Measurements from ENCODE around the gene CREB1.

The CREB1 gene

DNA sequence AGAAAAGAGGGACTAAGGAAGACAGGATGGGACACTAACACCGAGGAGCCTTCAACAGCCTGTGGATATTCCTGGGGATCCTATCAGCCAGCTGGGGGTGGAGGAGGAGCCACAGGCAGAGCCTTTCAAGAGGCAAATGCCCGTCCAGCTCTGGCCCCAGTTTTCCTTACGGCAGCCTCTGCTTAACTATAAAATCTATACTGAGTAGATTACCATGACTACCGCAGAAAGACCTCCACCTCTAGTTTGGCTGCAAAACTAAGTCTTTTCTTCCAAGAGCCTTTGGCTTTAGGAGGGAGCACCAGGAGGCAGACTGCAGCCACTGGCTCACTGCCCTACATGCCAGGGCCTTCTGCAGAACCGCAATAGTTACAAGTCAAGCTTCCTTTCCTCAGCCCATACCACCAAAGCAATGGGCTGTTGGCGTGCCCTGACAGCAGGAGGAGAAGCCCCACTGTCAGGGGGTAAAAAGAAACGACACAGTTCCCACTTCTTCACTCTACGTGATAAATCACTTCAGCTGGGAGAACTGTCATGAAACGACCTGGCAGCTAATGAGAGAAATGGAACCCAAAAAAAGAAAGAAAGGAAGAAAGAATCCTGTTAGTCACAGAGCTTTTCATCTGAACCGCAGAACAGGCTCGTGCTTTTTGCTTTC lies 25.1 kb upstream of the CREB1 start:
- DNase-seq, result no peak

DNA sequence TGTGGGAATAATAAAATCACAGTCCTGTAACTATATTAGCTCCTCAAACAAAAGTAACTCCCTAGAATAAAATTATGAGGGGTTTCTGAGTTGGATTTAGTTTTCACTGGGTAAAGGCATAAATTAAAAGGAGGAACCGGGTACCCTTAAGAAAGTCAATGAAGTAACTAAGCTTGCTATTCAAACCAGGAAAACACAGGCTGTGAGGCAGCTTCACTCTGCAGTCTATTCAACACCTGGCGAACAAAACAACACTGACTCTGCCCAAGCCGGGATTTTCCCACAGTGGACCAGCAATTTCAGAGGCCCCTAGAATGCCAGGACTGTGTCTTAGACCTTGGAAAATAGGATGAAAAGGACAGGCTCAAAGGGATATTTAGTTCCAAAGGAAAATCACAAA lies 24.6 kb upstream of the CREB1 start:
- no peak for DNase-seq

DNA sequence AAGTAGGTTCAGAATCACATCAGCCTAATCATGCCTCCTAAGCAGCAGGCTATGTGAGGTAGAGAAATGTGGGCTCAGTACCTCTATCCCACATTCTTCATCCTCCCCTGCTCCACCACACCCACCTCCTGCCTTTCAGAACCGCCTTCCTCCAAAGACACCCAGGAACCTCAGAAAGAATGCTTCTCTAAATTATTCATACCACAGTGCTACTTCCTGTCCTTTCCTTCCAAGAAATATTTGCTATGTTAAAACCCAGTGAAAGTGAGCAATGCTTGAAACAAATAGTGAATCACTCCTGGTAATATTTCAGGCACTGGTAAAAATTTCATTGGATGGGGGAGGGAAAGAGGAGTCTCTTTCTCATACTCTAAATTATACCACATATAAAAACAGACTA lies 24.0 kb upstream of the CREB1 start:
- DNase-seq, result no peak

DNA sequence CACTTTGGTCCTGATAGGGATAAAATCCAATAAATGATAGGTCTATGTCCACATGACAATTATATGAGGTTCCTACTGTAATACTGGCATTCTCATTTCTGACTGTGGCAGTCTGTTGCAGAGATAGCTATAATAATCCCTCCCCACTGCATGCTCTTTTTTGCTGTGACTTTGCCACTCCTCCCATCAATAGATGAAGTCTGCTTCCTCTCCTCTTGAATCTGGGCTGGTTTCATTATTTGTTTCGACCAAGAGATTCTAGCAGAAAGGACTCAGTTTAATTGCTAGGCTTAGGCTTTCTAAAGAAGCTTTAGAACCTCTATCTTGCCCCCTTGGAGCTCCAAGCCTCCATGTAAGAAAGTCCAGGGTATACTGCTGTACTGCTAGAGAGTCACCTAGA lies 23.3 kb upstream of the CREB1 start:
- DNase-seq, result no peak

DNA sequence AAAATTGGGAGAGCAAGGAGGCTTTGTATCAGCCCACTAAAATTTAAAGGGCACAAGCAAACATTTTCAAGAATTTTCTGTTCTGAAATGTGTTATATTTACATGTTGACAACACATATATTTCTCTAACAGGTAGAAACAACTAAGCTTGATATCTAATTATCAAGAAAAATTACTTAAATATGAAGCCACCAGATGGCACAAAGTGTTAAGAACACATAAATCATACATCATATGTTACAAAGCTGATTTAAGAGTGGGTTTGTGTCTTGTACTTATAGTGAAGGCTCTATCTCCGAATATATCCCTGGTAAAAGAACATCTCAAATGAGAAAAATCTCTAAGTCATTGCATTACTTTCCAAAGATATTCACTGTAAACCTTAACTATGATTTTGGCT lies 19.6 kb upstream of the CREB1 start:
- no peak for DNase-seq

DNA sequence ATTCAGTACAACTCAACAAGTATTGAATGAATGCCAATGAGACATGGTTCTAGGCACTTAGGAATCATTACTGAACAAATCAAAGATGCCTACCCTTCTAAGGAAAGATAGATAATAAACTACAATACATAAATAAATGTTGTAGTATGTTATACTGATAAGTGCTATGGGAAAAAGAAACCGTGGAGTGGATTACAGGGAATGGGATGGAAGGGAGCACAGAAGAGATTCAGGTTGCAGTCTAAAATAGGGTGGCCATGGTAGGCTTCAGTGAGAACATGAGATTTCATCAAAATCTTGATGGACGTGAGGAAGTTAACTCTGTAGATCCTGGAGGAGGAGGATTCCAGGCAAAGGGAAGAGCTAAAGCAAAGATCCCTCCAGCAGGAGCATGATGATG lies 17.9 kb upstream of the CREB1 start:
- no peak for DNase-seq

DNA sequence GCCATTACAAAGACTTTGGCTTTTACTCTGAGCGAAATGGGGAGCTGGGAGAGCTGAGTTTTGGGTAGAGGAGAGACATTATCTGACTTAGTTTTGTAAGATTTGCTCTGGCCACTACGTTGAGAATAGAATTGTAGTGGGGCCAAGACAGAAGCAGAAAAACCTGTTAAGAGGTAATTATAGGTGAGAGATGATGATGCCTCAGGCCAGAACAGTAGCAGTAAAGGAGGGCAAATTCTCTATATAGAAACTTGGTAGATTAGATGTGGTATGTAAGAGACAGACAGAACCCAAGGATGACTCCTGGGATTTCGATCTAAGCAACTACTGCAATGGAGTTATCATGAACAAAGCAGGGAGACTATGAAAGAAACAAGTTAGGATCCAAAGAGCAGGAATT lies 17.4 kb upstream of the CREB1 start:
- DNase-seq, result no peak

DNA sequence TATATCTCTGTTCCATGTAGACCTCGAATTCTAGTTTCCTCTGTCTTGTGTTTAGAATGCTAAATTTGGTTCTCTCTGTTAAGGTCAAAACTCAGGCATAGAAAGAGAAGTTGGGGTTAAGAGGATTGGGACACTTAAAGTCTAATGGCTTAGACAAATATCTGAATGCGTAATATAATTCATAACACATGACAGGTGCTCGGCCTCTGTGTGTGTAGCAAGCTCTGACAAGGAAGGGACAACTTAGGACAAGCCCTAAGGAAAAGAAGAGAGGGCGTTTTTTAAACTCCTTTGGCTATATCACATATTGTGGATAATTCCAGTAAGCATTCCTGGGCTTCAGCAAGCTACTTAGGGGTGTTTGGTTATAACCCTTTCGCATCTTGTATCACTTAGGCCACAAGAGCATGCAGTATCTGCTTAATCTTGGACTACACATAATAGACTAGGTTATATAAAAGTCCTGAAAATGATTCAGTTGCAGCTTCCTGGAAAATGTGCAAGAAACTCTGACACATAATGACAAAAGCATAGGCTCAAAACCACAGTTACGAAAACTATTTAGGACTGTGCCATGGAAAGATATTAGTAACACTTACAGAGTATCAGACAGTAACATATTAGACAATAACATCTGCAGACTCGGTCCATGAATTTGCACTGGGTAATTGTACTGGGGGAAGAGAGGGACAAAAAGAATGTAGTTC lies 16.1 kb upstream of the CREB1 start:
- no peak for DNase-seq

DNA sequence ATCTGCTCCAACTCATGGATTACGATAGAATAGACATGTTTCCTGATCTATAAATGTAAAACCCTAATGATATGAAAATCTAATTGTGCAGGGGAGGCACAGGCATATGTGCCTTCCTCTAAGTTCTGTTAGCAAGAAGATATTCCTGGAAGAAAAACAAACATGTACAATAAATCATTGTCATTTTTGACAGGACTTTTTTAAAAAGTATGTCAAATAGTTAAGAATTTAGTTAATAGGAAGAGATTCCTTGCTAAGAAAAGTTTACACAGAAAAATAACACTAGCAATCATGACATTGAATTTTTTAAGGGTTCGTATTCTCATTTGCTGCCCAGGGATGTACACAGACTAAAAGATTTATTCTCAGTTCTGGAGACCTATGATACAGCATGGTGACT lies 15.3 kb upstream of the CREB1 start:
- DNase-seq, result no peak

DNA sequence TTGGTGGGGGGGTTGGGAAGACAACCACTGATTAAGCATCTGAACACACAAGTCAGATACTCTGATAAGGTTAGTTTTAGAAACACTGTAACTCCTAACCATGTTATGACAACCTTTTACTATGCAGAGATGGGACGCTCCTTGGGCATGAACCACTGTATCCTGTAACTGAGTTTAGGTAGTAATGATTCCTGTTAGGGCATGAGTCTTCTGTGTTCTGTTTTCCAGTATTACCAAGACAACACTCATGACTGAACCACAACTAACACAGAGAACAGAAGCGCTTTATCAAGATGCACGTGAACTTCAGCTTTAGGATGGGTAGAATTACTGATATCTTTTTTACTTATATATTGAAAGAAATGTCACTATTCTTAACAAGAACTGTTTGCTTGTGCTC lies 14.1 kb upstream of the CREB1 start:
- no peak for DNase-seq

DNA sequence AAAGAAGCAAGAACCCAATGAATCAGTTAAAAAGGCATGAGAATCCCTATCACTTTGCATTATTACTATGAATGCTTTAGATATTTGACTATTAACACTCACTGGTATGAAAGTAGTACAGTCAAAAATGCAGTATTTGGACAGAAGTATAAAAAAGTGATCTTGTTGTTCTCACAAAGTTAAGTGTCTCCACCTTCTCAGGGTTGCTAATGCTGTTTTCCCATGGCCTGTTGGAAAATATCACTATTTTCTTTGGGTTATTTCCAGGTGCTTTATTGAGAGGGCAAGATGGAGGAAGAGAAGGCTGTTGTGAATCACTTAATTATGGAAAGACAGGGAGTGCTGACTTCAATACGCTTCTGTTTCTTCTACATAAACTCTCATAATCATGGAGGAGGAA lies 13.6 kb upstream of the CREB1 start:
- DNase-seq, result no peak

DNA sequence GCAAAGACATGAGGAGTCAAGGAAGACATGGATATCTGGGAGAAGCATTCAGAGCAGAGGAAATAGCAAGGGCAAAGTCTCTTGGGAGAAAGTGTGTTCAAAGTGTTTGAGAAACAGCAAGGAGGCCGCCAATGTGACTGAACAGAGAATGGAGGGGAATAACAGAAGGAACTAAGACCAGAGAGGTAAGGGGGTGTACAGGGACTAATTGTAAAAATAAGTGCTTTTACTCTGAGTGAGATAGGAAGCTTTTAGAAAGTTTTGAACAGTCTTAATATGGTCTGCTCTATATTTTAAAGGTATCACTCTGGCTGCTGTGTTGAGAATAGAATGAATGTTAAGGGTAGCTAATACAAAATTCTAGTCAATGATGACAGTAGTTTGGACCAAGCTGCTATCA lies 6.8 kb upstream of the CREB1 start:
- DNase-seq, result no peak

DNA sequence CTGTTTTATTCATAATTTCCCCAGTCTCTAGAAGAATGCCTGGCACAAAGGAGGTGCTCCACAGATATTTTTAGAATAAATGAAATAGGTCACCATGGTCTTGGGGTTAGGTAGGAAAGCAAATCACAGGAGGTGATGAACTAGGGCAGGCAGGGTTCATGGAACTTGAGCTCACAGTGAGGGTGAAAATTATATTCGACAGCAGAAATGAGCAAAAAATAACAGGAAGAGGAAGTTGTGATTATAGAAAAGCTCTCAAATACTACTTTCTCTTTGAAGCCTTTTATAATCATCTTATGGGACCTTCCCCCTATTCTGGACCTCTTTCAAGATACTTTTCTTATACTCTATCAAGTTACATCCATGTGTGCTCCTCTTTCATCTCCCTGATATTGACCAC lies 4.5 kb upstream of the CREB1 start:
- DNase-seq, result no peak

DNA sequence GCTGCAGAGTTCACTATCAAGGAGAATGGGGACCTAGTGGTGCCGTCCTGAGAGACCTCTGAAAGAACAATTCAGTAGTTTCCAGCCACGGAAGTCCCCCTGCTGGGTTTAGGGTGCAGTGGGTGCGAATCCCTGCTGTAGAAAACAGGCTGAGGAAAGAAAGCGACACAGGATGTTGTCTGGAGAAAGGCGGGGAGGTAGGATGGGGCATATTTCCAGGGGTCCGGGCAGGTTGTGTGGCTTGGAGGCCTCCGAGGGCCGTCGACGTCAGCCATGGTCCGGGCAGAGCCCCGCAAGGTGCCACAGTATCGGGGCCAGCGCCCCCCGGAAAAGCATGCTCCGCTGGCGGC lies 807 bp upstream of the CREB1 start:
- no peak for DNase-seq

DNA sequence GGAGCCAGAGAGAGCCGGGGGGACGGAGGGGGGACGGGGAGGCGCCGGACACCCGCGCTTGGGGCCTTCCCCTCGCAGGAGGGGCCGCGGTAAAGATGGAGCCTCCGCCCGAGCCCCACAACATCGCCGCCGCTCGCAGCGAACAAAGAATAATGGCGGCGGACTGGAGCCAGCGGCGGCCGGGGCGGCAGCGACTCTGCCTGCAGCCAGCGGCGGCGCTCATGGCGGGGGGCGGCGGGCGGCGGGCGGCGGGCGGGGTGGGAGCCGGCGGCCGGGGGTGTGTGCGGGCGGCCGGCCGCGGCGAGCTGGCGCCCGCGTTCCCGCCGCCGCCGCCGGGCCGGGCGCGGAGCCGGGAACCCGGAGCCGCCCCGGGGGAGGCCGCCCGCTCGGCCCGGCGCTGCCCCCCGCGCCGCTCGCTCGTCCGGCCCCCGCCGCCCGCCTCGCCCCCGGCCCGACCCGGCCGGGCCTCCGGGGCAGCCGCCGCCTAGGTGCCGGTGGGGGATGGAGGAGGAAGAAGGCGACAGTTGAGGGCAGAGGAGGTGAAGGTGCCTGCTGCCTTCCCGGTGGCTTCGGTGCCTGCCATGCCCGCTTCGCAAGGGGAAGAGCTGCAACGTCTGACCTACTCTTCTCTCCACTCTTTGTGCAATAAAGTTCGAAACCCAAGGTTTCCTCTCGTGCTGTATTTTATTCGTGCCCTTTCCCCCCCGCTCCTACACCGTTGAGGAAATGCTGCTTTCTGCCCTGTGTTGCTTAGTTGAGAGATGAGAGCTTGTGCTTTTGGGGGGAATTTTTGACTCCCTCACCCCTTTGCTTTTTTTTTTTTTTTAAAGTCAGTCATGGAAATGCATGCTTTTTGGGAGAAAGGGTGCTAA lies 634 bp downstream of the CREB1 start:
- peak; percentile 38 for DNase-seq

DNA sequence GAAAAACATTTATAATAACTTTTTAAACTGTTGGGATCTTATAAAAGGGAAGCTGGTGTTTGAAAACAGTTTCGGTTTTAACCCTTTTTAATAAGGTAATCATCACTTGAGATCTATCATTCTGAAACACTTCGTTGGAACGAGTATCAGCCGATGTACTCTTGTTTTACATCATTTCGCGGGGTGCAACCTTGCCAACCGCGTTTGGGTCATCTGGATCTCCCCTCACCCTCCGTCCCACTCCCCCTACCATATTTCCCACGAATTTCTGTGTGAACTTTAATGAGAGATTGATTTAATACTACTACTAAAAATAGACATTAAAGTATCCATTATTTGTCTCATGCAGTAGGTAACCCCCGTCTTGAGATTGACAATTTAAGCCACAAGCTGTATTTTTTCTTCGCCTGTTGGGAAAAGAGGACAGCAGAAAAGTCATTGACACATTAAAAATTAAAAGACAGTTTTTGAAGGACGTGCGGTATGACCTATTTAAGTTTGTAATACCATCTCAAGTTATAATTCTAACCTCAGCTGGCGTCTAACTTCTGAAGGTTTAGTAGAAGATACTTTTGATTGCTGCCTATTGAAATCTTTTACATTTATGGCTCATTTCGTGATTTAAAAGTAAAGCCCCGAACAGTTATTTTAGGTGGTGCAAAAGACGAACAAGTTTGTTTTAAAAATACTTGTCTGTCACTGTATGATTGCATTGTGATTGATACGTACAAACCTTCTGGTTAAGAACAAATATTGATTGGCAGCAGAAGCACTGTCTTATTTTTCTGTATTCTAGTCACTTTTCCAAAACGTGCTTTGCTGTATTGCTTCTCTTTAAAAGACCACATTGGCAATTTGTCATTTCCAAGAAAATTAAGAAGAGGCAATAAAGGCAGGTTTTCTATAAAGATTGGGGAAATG lies 1.5 kb downstream of the CREB1 start:
- DNase-seq, result no peak

DNA sequence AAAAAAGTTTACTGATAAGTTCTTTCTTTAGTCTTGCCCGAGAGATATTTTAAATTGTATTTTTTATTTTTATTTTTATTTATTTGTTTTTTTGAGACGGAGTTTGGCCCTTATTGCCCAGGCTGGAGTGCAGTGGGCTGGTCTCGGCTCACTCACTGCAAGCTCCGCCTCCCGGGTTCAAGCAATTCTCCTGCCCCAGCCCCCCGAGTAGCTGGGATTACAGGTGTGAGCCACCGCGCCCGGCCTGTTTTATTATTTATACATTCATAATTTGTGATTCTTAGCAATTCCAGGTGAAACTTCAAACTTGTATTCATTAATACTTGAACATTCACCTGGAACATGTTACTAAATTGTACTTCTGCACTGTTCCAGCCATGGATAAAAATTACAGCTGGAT lies 2.9 kb downstream of the CREB1 start:
- no peak for DNase-seq

DNA sequence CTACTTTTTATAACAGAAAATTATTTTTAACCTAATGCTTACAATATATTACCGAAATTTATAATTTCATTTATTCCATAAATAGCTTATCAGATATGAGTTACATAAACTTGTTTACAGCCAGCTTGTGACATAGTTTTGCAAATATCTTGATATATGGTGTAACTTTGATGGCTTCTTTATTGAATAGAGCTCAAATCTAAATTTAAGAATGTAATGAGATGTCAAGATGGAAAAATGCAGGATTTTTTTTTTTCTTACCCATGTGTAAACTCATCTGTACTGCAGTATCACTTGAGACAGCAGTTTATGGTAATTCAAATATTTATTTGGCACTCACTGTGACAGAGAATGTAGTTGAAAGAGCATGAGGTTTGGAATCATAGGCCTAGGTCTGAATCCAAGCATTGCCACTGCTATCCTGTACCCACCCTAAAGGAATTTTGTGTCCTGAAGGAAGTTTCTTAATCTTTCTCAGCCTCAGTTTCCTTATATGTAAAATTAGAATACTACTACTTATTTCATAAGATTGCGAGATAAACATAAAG lies 3.8 kb downstream of the CREB1 start:
- DNase-seq, result no peak

DNA sequence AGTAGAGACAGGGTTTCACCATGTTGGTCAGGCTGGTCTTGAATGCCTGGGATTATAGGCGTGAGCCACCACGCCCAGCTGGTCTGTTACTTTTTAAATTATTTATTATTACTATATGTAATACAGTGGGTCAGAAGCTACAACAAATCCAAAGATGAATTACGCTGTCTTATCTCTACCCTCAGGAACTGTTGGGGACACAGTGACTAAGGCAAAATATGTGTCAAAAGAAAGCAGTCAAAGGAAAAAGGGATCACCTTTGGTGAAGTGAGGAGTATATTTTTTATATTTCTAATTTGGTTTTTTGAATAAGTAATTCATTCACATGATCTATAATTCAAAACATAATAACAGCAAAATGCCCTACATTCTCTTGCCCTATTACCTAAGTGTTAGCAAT lies 4.7 kb downstream of the CREB1 start:
- DNase-seq, result no peak

DNA sequence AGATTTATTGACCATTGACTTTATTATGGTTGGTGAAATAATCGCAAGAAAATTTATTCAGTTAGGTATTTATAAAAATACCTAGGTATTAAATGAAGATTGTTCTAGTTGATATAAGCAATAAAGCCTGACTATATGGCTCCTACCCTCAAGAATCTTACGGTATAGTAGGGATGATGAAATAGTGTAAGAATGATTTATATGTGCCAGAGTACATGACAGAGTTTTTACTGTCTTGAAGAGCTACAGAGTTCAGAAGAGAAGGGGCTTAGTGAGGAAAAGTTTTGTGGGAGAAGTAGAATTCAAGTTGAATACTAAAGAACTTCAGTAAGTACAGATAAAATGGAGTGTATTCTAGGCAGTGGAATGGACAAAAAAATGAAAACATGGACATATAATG lies 9.7 kb downstream of the CREB1 start:
- DNase-seq, result no peak

DNA sequence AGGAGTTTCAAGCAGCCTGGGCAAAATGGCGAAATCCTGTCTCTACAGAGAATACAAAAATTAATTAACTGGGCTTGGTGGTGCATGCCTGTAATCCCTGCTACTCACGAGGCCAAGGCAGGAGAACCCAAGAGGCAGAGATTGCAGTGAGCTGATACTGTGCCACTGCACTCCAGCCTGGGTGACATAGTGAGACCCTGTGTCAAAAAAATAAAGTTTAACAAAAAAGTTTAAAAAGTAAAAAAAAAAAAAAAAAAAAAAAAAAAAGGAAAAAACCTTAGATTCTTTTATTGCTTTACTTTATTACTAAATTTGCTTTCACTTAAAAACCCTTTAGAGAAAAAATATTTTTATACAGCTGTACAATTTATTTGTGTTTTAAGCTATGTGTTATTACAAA lies 10.7 kb downstream of the CREB1 start:
- no peak for DNase-seq

DNA sequence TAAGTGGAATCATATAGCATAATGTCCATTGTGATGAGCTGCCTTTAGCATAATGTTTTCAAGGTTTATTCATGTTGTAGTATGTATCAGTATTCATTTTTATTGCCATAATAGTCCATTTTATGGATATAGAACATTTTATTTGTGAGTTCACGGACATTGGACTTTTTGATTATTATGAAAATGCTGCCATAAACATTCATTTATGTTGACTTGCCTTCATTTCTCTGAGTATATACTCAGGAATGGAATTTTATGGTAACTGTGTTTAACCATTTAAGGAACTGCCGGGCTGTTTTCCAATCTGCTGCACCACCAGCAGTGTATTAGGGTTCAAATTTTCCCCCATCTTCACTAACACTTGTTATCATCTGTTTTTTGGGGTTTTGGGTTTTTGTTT lies 12.2 kb downstream of the CREB1 start:
- DNase-seq, result no peak

DNA sequence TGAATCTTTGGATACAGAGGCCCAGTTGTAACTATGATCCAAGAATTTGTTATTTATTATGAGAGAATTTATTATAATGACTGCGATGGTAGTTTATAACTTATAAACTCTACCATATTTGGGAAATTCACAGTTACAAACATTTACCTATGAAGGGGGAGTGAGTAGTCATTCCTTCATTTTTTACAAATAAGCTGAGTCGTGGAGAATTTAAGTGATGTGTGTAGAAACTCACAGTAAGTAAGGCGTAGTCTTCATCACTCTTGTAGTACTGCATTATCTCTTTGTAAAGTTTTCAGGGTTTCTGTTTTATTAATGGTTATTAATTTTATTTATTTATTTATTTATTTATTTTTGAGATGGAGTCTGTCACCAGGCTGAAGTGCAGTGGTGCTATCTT lies 13.5 kb downstream of the CREB1 start:
- no peak for DNase-seq
